Nucleus accumbens (tissue), 56 donors: ENCODE measurements around the gene LRAT.
"Not testable (repeated sequence)": the region's sequence is repeated elsewhere in the genome, so short reads cannot be mapped to it uniquely, and the experiment has no call there.

Experiments
- DNase-seq, 56 donors: peaks; one replicate each; lab custom pipeline; 2025; lab: John Stamatoyannopoulos, UW

Gene LRAT

GRCh38 chr4:154743683-154744340 lies at the start of gene LRAT:
Gene LRAT, plus strand, starts transcription at chr4:154744000. Its CDS starts 327 bp downstream, at chr4:154744327.
- peak in 40 of 56 donors; percentile 5 to 74 (median 29) for DNase-seq

GRCh38 chr4:154707877-154708276 lies 35.9 kb upstream of the LRAT start:
- peak in 29 of 56 donors; percentile 0 to 46 (median 13) for DNase-seq

GRCh38 chr4:154709550-154709949 lies 34.2 kb upstream of the LRAT start:
- DNase-seq: no peak

- DNase-seq: no peak
Observed at GRCh38 chr4:154711522-154711921, 32.3 kb upstream of the LRAT start.

DNA sequence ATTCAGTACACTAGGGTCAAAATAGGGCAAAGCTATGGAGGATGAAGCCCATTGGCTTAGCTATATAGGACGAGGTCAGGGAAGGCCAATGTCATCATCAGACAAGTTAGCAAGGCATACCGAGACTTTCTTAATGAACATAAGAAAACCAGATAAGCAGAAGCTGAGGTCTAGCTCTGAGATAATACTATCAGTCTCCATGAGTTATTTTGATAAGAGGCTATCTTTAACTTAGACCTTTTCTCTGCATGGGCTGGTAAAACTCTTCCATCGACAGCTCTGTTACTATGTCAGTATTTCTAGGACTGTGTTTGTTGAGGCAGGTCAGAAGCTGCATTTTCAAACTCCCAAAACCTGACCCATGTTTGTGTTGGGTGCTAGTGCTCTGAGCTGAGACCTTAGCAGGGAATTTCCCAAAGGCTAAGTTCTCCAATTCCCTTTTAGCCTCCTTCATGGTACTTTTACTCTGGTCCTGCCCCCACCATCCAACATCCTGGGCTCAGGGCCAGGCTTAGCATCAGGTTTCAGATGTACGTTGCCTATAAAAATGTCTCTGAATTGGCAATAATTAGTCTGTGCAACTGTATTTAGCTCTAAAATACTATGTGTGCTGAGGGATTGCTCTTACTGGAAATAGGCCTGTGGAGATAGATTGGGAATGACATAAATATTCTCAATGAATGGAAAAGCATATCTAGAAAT lies 29.3 kb upstream of the LRAT start:
- DNase-seq: no peak

DNA sequence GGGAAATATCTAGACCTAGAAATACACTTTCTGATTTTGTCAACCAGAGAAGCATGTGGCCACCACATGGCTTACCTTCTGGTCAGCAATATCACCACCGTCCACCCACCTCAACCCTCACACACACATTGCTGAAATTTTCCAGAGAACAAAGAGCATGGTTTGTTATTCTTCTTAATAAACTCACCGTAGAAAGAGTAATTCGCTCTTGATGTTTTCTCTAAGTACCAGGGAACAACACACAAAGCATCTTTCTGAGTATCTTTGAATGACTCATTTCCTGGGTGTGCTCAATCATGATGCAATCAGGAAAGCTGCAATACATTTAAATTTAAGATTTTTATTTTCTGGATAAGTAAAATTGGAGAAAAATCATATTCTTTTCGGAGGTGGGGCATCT lies 24.7 kb upstream of the LRAT start:
- no peak for DNase-seq

DNA sequence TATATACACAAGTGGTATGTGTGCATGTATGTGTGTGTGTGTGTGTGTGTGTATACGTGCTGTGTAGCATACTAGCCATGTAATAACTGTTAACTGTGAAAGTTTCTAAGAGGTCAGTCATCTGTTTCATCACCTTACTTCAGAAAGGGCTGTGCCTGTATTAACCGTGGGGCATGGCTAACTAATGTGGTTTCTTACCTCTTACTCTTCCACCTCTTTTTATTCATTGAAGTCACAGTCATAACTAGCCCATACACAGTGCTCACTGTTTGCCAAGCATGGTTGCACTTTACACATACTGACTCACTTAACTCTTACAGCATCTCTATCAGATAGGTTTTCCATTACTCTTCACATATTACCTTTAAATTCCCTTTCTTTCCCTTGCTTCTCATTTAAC lies 23.7 kb upstream of the LRAT start:
- no peak for DNase-seq

- peak in 8 of 56 donors; percentile 2 to 23 (median 9) for DNase-seq
Observed at GRCh38 chr4:154720618-154721267, 23.1 kb upstream of the LRAT start.

DNA sequence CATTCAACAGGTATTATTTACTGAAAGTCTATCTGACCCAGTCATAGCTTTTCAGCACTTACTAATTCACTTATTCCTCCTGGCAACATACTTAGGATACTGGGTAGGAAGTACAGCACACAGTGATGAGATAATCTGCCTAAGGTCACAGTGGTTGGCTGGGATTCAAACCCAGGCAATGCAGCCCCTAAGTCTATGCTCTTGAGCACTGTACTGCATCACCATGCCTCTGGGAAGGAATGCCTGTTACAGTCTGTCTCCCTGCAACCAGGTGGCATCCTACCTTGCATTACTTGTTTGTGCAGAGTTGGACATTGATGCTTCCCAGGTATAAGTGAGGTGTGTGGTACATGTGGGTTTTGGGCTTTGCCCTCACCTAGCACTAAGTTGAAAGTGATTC lies 21.5 kb upstream of the LRAT start:
- DNase-seq: no peak

DNA sequence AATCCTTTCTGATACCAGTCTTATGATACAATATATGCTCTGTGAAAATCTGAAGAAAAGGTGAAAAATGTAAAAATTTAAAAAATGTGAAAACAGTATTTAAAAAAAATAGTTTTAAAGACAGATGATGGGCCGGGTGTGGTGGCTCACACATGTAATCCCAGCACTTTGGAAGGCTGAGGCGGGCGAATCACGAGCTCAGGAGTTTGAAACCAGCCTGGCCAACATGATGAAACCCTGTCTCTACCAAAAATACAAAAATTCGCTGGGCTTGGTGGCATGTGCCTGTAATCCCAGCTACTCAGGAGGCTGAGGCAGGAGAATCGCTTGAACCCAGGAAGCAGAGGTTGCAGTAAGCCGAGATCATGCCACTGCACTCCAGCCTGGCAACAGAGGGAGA lies 20.2 kb upstream of the LRAT start:
- DNase-seq: not testable (repeated sequence)

DNA sequence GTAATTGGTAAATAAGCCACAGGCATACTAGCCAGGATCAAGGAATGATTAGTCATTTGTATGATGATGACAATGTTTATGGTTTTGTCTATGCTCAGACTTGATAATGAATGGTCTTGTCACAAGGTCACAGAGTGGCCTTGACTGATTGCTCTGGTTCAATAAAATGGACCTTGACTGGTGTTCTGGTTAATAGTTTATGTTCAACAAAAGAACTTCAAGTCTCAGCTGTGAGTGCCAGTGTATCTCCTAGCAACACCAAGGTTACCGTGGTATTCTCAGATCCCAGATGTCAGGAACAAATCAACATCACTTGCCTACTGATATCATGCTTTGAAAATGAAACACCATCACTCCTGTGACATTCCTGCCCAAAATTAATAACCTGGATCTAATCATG lies 16.3 kb upstream of the LRAT start:
- no peak for DNase-seq

DNA sequence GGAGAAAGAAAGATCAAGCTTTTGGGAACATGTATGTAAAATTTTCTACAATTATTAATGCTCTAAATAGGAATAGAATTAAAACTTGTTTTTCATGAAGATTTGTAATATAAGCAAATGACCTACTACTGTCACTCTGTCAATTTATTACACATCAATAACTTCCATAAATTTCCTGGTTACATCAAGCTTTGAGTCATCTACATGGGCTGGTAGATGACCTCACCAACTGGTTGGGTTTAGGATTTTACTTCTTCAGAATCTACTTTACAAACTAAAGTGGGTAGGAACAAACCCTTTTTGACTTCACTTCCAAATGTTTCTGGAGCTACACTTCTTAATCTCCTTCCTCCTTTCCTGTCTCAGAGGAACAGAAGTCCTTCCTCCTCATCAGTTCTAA lies 12.0 kb upstream of the LRAT start:
- DNase-seq: no peak

GRCh38 chr4:154732669-154733068 lies 11.1 kb upstream of the LRAT start:
- DNase-seq: no peak

DNA sequence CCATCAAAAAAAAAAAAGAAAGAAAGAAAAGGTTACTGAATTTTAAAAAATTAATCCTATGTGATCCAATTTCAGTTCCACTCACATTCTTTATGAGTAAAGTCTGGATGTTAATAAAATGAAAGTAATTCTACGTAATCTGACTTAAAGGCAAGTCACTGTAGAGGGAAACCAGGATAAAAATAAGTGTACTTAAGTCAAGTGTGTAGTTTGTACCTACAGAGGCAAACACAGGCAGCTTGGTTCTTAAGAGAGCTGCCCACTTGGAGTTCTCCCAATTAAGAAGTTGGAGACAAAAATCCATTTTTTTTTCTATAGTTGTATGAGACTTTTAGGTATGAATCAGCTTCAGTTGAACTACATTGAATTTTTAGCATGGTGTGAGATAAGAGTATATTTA lies 7.0 kb upstream of the LRAT start:
- no peak for DNase-seq

DNA sequence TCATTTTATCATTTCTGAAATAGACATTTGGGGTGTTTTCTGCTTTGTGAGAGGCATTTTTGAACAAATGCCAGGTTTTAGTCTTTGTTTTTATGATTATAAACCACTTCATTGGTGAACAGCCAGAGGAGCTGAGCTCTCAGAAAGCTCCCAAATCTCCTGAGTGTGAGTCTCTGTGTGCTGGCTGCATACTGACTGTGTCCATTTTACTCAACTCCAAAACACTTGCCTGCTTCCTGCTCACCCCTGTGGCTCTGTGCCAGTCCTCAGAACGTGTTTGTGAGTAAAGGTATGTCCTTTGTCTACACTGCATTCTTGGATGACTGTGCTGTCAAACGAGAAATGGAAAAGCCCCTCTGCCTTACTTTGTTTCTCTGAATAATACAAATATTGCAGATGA lies 5.4 kb upstream of the LRAT start:
- peak in 2 of 56 donors; percentile 9 to 44 for DNase-seq

GRCh38 chr4:154739111-154739510 lies 4.7 kb upstream of the LRAT start:
- no peak for DNase-seq

DNA sequence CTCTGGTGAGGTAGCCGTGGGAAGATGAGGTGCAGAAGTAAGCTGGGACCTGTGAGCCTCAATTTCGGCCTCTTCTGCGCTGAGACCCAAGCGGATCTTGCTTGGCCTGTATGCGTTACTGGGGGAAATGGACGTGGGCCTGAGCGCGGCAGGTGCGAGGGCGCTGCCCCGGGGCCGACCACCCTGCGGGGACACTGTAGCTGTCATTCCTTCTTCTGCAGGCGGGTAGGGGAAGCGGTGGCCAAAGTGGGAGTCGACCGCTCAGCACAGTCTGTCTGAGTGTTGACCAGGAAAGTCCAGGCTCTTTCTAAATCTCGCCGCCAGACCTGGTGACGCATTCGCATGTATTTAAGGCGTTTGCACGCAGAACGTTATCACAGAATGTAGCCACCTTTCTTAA lies 3.3 kb upstream of the LRAT start:
- no peak for DNase-seq

GRCh38 chr4:154741131-154741665 lies 2.6 kb upstream of the LRAT start:
- no peak for DNase-seq

DNA sequence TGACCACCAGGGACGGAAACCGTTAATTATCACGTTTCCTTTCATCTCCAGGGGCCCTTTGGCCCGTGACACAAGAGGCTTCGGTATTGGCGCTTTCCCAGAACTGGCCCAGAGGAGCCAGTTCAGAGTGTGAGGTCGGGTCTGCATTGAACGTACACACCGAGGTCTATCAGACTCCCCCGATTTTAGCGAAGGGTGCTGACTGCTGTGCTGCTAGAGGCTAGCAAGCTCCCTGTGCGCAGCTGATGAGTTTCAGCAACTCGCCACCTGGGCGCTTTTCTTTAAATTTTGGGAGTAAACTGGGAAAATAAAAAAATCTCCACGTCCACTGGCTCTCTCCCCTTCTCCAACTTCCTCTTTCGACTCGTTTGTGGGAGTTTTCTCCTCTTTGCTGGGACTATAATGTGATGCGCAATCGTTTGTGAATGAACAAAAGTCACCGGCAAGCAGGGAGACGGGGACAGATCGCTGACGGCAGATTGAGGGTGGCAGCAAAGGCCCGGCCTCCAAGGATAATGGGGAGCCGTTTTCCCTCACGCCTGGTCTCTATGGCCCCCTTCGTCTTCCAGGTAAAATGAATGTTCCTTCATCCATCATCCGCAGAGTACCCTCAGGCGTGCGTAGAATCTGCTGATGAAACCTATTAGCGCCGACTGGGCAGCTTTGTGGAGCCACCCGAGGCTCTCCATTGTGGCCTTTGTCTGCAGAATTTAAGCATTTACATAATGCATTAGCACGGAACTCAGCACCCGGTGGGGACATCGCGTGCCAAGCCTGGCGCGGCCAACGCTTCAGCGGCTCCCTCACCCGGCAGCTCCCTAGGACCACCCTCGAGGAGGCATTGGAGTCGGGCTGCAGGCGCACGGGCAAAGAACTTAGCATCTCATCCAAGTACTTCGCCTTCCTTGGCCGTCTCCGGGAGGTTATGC lies 1.6 kb upstream of the LRAT start:
- DNase-seq: peak in 32 of 56 donors; percentile 6 to 56 (median 18)

DNA sequence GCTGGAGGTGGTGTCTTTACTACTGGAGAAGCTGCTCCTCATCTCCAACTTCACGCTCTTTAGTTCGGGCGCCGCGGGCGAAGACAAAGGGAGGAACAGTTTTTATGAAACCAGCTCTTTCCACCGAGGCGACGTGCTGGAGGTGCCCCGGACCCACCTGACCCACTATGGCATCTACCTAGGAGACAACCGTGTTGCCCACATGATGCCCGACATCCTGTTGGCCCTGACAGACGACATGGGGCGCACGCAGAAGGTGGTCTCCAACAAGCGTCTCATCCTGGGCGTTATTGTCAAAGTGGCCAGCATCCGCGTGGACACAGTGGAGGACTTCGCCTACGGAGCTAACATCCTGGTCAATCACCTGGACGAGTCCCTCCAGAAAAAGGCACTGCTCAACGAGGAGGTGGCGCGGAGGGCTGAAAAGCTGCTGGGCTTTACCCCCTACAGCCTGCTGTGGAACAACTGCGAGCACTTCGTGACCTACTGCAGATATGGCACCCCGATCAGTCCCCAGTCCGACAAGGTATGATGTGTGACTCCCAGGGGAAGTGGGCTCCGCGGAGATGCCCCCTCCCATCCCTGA lies 634 bp downstream of the LRAT start:
- peak in 1 of 56 donors; percentile 24 for DNase-seq
